ENCODE measurements around the gene OTULIN. TPM values are rescaled to one million over a fixed set of nuclear protein-coding genes. Genes with fewer than 3 reads are reported as not detected.

OTULIN gene
- total and polyA plus RNA-seq, 2 of the 4 experiments (the other 2 are of a cell fraction) = 6.9 to 19.5 TPM

DNA sequence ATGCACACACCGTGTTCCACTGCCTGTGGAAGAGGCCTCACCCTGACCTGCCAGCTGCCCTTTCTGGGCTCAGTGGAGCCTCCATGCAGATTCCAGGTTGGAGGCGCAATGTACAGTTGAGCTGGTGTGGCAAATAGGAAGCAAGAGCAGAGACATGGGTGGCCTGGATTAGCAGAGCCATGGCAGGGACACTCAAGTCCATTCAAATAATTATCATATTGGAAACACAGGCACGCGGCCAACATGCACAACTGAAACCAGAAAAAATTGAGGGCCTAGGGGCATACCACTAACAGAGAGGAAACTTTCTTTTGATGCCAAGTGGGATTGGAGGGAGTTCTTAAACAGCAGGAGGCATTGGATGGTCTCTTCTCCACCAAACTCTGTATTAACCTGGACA lies 47.1 kb upstream of the OTULIN start (continued):
- TF ChIP-seq RCOR1 (IDR thresholded peaks at IDR 0.05; ENCODE audit: insufficient replicate concordance, low read length) = no peak
- no peak for TF ChIP-seq RFX5 (IDR thresholded peaks at IDR 0.05; ENCODE audit: low read depth, low read length)
- no peak for TF ChIP-seq POLR2A (IDR thresholded peaks at IDR 0.05; ENCODE audit: low read depth, low read length)
- no peak for TF ChIP-seq RAD21 (IDR thresholded peaks at IDR 0.05; ENCODE audit: low read length)

DNA sequence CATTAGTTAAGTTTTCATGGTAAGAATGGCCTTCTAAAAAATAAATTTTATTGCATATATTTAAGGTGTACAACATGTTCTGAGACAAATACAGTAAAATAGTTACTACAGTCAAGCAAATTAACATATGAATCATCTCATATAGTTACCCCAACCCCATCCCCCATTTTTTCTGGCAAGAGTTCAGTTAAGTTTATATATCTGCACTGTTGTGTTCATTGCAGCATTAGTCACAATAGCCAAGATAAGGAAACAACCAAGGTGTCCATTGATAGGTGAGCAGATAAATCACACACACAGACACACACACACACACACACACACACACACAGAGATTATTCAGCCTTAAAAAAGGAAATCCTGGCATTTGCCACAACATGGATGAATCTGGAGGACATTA lies 37.2 kb upstream of the OTULIN start:
- no peak overlapping the region for H3K9ac ChIP-seq (ENCODE audit: low read depth, low read length)
- H3K27me3 ChIP-seq (ENCODE audit: control insufficient read depth, insufficient read depth, low read length) = peaks cover 4% of the 10 kb centered on the region
- H3K4ac ChIP-seq (ENCODE audit: low read depth, low read length) = no peak overlapping the region
- no peak overlapping the region for H3K18ac ChIP-seq (ENCODE audit: low read depth, low read length)
- no peak overlapping the region for H2AK5ac ChIP-seq (ENCODE audit: low read depth, low read length)
- no peaks in the 10 kb centered on the region for H3K9me1 ChIP-seq (ENCODE audit: insufficient read depth, low read length)
- no peak overlapping the region for H4K5ac ChIP-seq (ENCODE audit: low read depth, low read length)
- H2BK20ac ChIP-seq (ENCODE audit: low read depth, low read length) = no peak overlapping the region
- no peak overlapping the region for H2BK5ac ChIP-seq (ENCODE audit: low read depth, low read length, poor library complexity, severe bottlenecking)
- no peaks in the 10 kb centered on the region for H3K36me3 ChIP-seq (ENCODE audit: control insufficient read depth, insufficient read depth, low read length)
- no peak overlapping the region for H3K4me3 ChIP-seq (ENCODE audit: insufficient read depth, low read depth, low read length)
- no peak overlapping the region for H2BK120ac ChIP-seq (ENCODE audit: low read depth, low read length)
- H2BK15ac ChIP-seq (ENCODE audit: low read depth, low read length) = no peak overlapping the region
- DNase-seq (no peak), ATAC-seq (ENCODE audit: low read depth) (no peak)
- H4K91ac ChIP-seq (ENCODE audit: insufficient read depth, low read depth, low read length) = no peak overlapping the region
- dilution Hi-C loops (cut with HindIII; ENCODE audit: low sequenced_read_pairs, unreplicated experiment) (no loop called here), intact Hi-C loops (cut with micrococcal nuclease) (no loop called here), in situ Hi-C loops (cut with MboI; ENCODE audit: low sequenced_read_pairs) (no loop called here)
- H3K27ac ChIP-seq (ENCODE audit: insufficient read depth, low read length) = no peak overlapping the region
- TF ChIP-seq, protein P1, sequence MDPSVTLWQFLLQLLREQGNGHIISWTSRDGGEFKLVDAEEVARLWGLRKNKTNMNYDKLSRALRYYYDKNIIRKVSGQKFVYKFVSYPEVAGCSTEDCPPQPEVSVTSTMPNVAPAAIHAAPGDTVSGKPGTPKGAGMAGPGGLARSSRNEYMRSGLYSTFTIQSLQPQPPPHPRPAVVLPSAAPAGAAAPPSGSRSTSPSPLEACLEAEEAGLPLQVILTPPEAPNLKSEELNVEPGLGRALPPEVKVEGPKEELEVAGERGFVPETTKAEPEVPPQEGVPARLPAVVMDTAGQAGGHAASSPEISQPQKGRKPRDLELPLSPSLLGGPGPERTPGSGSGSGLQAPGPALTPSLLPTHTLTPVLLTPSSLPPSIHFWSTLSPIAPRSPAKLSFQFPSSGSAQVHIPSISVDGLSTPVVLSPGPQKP (IDR thresholded peaks at IDR 0.05; ENCODE audit: borderline replicate concordance, low read depth, low read length) = no peak
- TF ChIP-seq, protein P2, sequence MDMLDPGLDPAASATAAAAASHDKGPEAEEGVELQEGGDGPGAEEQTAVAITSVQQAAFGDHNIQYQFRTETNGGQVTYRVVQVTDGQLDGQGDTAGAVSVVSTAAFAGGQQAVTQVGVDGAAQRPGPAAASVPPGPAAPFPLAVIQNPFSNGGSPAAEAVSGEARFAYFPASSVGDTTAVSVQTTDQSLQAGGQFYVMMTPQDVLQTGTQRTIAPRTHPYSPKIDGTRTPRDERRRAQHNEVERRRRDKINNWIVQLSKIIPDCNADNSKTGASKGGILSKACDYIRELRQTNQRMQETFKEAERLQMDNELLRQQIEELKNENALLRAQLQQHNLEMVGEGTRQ (IDR thresholded peaks at IDR 0.05; ENCODE audit: low read depth, low read length) = no peak
- no peak for TF ChIP-seq NFE2L2 (IDR thresholded peaks at IDR 0.05; ENCODE audit: low read depth, low read length)
- no peak for TF ChIP-seq CEBPB (IDR thresholded peaks at IDR 0.05; ENCODE audit: low read depth, low read length)
- TF ChIP-seq POLR2A (IDR thresholded peaks at IDR 0.05; ENCODE audit: low read depth, low read length) = no peak
- no peak for TF ChIP-seq FOS (IDR thresholded peaks at IDR 0.05; ENCODE audit: low read depth, low read length)
- no peak for TF ChIP-seq BHLHE40 (IDR thresholded peaks at IDR 0.05; ENCODE audit: low read depth, low read length)
- TF ChIP-seq, protein P3, sequence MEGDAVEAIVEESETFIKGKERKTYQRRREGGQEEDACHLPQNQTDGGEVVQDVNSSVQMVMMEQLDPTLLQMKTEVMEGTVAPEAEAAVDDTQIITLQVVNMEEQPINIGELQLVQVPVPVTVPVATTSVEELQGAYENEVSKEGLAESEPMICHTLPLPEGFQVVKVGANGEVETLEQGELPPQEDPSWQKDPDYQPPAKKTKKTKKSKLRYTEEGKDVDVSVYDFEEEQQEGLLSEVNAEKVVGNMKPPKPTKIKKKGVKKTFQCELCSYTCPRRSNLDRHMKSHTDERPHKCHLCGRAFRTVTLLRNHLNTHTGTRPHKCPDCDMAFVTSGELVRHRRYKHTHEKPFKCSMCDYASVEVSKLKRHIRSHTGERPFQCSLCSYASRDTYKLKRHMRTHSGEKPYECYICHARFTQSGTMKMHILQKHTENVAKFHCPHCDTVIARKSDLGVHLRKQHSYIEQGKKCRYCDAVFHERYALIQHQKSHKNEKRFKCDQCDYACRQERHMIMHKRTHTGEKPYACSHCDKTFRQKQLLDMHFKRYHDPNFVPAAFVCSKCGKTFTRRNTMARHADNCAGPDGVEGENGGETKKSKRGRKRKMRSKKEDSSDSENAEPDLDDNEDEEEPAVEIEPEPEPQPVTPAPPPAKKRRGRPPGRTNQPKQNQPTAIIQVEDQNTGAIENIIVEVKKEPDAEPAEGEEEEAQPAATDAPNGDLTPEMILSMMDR (conservative IDR thresholded peaks at IDR 0.05; ENCODE audit: low read depth, low read length) = no peak
- no peak overlapping the region for H3K4me2 ChIP-seq (ENCODE audit: low read depth, low read length)
- no peaks in the 10 kb centered on the region for H4K20me1 ChIP-seq (ENCODE audit: insufficient read depth, low read length)
- no TSS peak for BruUV-seq (replicated peaks)
- no peak overlapping the region for H3K56ac ChIP-seq (ENCODE audit: extremely low read depth, insufficient read depth, low read length)
- ChIA-PET POLR2A (ENCODE audit: unreplicated experiment) (no interaction called here), CTCF (no interaction called here)
- no peak overlapping the region for H2AK9ac ChIP-seq (replicated peaks; ENCODE audit: low read depth, low read length, poor library complexity)
- H4K8ac ChIP-seq (ENCODE audit: low read depth in 2 of 2, low read length in 2 of 2) = no peak overlapping the region
- H3K9me3 ChIP-seq (ENCODE audit: control insufficient read depth, insufficient read depth, low read length) = no peaks in the 10 kb centered on the region
- H2AFZ ChIP-seq (replicated peaks; ENCODE audit: low read length, poor library complexity) = no peak overlapping the region
- H3K14ac ChIP-seq (replicated peaks; ENCODE audit: low read depth, low read length) = no peak overlapping the region
- H3K4me1 ChIP-seq (ENCODE audit: control insufficient read depth, insufficient read depth, low read length) = no peaks in the 10 kb centered on the region
- no peaks in the 10 kb centered on the region for H3K79me1 ChIP-seq (ENCODE audit: low read depth in 1 of 2, low read length in 2 of 2)
- no peak overlapping the region for H3K23ac ChIP-seq (ENCODE audit: low read depth, low read length)

All from IMR-90 (cell line).